ENCODE measurements around the gene DNAAF5. TPM values are rescaled to one million over a fixed set of nuclear protein-coding genes. Genes with fewer than 3 reads are reported as not detected.
"Not testable (repeated sequence)": the region's sequence is repeated elsewhere in the genome, so short reads cannot be mapped to it uniquely, and the experiment has no call there.

The DNAAF5 gene
- total RNA-seq, 6 experiments from 2014 or later: 9.5 to 22.8 (median 10.5) TPM

GRCh38 chr7:801940-802381 is 75.5 kb downstream of the DNAAF5 start:
- peak in 1 of 3 donors; percentile 55 for DNase-seq
- H3K27ac ChIP-seq: no peak overlapping the region
- 73% methylated on average over 3 of the region's 19 CpGs for WGBS (ENCODE audit: insufficient coverage, low coverage, low lambda C conversion rate, missing lambda C conversion rate)

GRCh38 chr7:802500-803242 is 76.2 kb downstream of the DNAAF5 start:
- H3K27ac ChIP-seq: no peak overlapping the region

More at GRCh38 chr7:801940-802381, 75.5 kb downstream of the DNAAF5 start:
- no peaks in the 10 kb centered on the region for H3K36me3 ChIP-seq
- H3K9me3 ChIP-seq: no peaks in the 10 kb centered on the region
- no peaks in the 10 kb centered on the region for H3K4me1 ChIP-seq
- intact Hi-C loops (cut with DNase I): no loop called here
- H3K27me3 ChIP-seq: no peaks in the 10 kb centered on the region
- peak; percentile 17 to 51 (median 42) for ATAC-seq
- TF ChIP-seq POLR2A (IDR thresholded peaks at IDR 0.05): no peak
- no peak for TF ChIP-seq CTCF (IDR thresholded peaks at IDR 0.05)
- H3K4me3 ChIP-seq: no peak overlapping the region

GRCh38 chr7:803243-803635 is 76.7 kb downstream of the DNAAF5 start:
- no peak overlapping the region for H3K27ac ChIP-seq
- H3K36me3 ChIP-seq: no peaks in the 10 kb centered on the region
- 56% methylated on average over 10 of the region's 10 CpGs for WGBS (ENCODE audit: insufficient coverage, low coverage, low lambda C conversion rate, missing lambda C conversion rate)
- intact Hi-C loops (cut with DNase I): no loop called here
- H3K4me3 ChIP-seq: no peak overlapping the region
- no peak for TF ChIP-seq POLR2A (IDR thresholded peaks at IDR 0.05)
- no peak for TF ChIP-seq CTCF (IDR thresholded peaks at IDR 0.05)
- H3K27me3 ChIP-seq: no peaks in the 10 kb centered on the region
- ATAC-seq: no peak
- no peak for DNase-seq
- H3K4me1 ChIP-seq: no peaks in the 10 kb centered on the region
- no peaks in the 10 kb centered on the region for H3K9me3 ChIP-seq

More at GRCh38 chr7:802500-803242, 76.2 kb downstream of the DNAAF5 start:
- Histone ChIP-seq H3K9me3 (no peaks in the 10 kb centered on the region), H3K27me3 (no peaks in the 10 kb centered on the region), H3K4me3 (no peak overlapping the region), H3K36me3 (no peaks in the 10 kb centered on the region), H3K4me1 (no peaks in the 10 kb centered on the region)
- ATAC-seq: no peak
- WGBS (ENCODE audit: insufficient coverage, low coverage, low lambda C conversion rate, missing lambda C conversion rate): 90% methylated on average over 8 of the region's 18 CpGs
- DNase-seq: no peak
- TF ChIP-seq CTCF (IDR thresholded peaks at IDR 0.05) (no peak), POLR2A (IDR thresholded peaks at IDR 0.05) (no peak)
- intact Hi-C loops (cut with DNase I): no loop called here

GRCh38 chr7:803796-804195 is 77.3 kb downstream of the DNAAF5 start:
- not testable (repeated sequence) for H3K4me3 ChIP-seq
- 86% methylated on average over 4 of the region's 4 CpGs for WGBS (ENCODE audit: insufficient coverage, low coverage, low lambda C conversion rate, missing lambda C conversion rate)

GRCh38 chr7:805261-805660 is 78.8 kb downstream of the DNAAF5 start:
- WGBS (ENCODE audit: insufficient coverage, low coverage, low lambda C conversion rate, missing lambda C conversion rate): 51% methylated on average over 14 of the region's 18 CpGs

More at GRCh38 chr7:803796-804195, 77.3 kb downstream of the DNAAF5 start:
- intact Hi-C loops (cut with DNase I); H3K36me3 ChIP-seq; H3K27me3 ChIP-seq; H3K27ac ChIP-seq; H3K9me3 ChIP-seq; DNase-seq; H3K4me1 ChIP-seq; ATAC-seq: not testable (repeated sequence)

More at GRCh38 chr7:805261-805660, 78.8 kb downstream of the DNAAF5 start:
- intact Hi-C loops (cut with DNase I): no loop called here
- Histone ChIP-seq H3K36me3 (no peaks in the 10 kb centered on the region), H3K9me3 (no peaks in the 10 kb centered on the region), H3K27ac (peak overlapping the region; percentile 24 to 47 (median 36)), H3K4me1 (no peaks in the 10 kb centered on the region), H3K4me3 (no peak overlapping the region), H3K27me3 (no peaks in the 10 kb centered on the region)
- no peak for DNase-seq
- ATAC-seq: peak; percentile 65 to 83 (median 68)
- TF ChIP-seq POLR2A (IDR thresholded peaks at IDR 0.05): no peak
- TF ChIP-seq CTCF (IDR thresholded peaks at IDR 0.05): no peak
